ENCODE results near the gene CAP2. TPM values are rescaled to one million over a fixed set of nuclear protein-coding genes. Genes with fewer than 3 reads are reported as not detected.

CAP2 gene
- total RNA-seq, 4 donors from 2014 or later = 3.2 to 16.2 (median 10.6) TPM

GRCh38 chr6:17458966-17459365 is 65.6 kb downstream of the CAP2 start:
- intact Hi-C loops (cut with DNase I) = no loop called here
- H3K4me3 ChIP-seq (replicated peaks in 1 of 3) = no peak overlapping the region
- TF ChIP-seq CTCF (IDR thresholded peaks at IDR 0.05) (no peak), POLR2A (IDR thresholded peaks at IDR 0.05) (no peak)
- peaks cover 12 to 13% of the 10 kb centered on the region in 2 donors for H3K4me1 ChIP-seq
- 84 to 85% methylated on average over 4 of the region's 4 CpGs for WGBS, 2 donors
- H3K36me3 ChIP-seq = no peaks in the 10 kb centered on the region
- no peaks in the 10 kb centered on the region for H3K9me3 ChIP-seq
- H3K27me3 ChIP-seq = no peaks in the 10 kb centered on the region
- DNase-seq = no peak
- no peak overlapping the region for H3K27ac ChIP-seq

GRCh38 chr6:17460862-17461261 is 67.5 kb downstream of the CAP2 start:
- TF ChIP-seq CTCF (IDR thresholded peaks at IDR 0.05) (no peak), POLR2A (IDR thresholded peaks at IDR 0.05) (no peak)
- Histone ChIP-seq H3K4me1 (no peaks in the 10 kb centered on the region), H3K36me3 (no peaks in the 10 kb centered on the region), H3K9me3 (no peaks in the 10 kb centered on the region), H3K27ac (no peak overlapping the region), H3K4me3 (replicated peaks in 1 of 3) (no peak overlapping the region), H3K27me3 (no peaks in the 10 kb centered on the region)
- intact Hi-C loops (cut with DNase I) = no loop called here
- 95 to 98% methylated on average over 5 of the region's 5 CpGs for WGBS, 2 donors
- DNase-seq = no peak

- Histone ChIP-seq H3K27me3 (no peaks in the 10 kb centered on the region), H3K27ac (no peak overlapping the region), H3K4me3 (replicated peaks in 1 of 3) (no peak overlapping the region), H3K36me3 (no peaks in the 10 kb centered on the region), H3K9me3 (no peaks in the 10 kb centered on the region), H3K4me1 (no peaks in the 10 kb centered on the region)
- TF ChIP-seq POLR2A (IDR thresholded peaks at IDR 0.05) (no peak), CTCF (IDR thresholded peaks at IDR 0.05) (no peak)
- DNase-seq = no peak
- intact Hi-C loops (cut with DNase I) = no loop called here
- 85 to 92% methylated on average over 5 of the region's 5 CpGs for whole genome bisulfite sequencing, 2 donors
These were observed 72.8 kb downstream of the CAP2 start for GRCh38 chr6:17466147-17466546.

- no peaks in the 10 kb centered on the region for H3K36me3 ChIP-seq
- no peak overlapping the region for H3K27ac ChIP-seq
These were observed 73.3 kb downstream of the CAP2 start for GRCh38 chr6:17466707-17467106.

More at GRCh38 chr6:17466707-17467106, 73.3 kb downstream of the CAP2 start:
- TF ChIP-seq CTCF (IDR thresholded peaks at IDR 0.05) (no peak), POLR2A (IDR thresholded peaks at IDR 0.05) (no peak)
- DNase-seq = no peak
- WGBS, 2 donors = 93 to 97% methylated on average over 3 of the region's 3 CpGs
- Histone ChIP-seq H3K27me3 (no peaks in the 10 kb centered on the region), H3K4me1 (no peaks in the 10 kb centered on the region), H3K4me3 (replicated peaks in 1 of 3) (no peak overlapping the region), H3K9me3 (no peaks in the 10 kb centered on the region)
- intact Hi-C loops (cut with DNase I) = no loop called here

All from thyroid gland (tissue), 4 donors.